H1 (cell line): Measurements from ENCODE around the gene TDRD3.

Experiments
- CTCF ChIP-seq, 3 experiments: IDR thresholded peaks; 1 replicate in 2 of 3; 2 replicates in 1 of 3; pipeline versions ENCODE4 v1.5.1 to v1.6.1; 2011; ENCODE audit warnings: low read length in 3 of 3, mild to moderate bottlenecking in 3 of 3, inconsistent platforms in 2 of 3, low read depth in 1 of 3, moderate library complexity in 1 of 3; ENCODE audit not compliant: insufficient read depth in 1 of 3; ENCODE audit errors: control extremely low read depth in 1 of 3
- PHF8 ChIP-seq: fragments of 200-600 bp; sonication (generic); conservative IDR thresholded peaks from 2 replicates; pipeline ENCODE4 v1.7.1; 2012; ENCODE audit warnings: low read depth, mild to moderate bottlenecking, inconsistent platforms, low read length, moderate library complexity
- TAF1 ChIP-seq: IDR thresholded peaks from 2 replicates; pipeline ENCODE4 v1.6.1; 2011; ENCODE audit warnings: mild to moderate bottlenecking, low read depth, low read length

DNA sequence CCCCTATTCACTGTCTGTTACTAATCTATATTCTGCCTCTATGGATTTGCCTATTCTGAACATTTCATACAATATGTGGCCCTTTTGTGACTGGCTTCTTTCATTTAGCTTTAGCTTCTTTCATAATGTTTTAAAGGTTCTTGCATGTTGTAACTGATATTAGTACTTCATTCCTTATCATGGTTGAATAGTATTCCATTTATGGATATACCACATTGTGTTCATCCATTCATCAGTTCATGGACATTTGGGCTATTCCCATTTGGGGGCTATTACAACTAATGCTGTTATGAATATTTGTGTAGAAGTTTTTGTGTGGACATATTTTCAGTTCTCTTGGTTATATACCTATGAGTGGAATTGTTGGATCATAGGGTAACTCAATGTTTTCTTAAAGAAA is 44.4 kb upstream of the TDRD3 start:
- no peak for TF ChIP-seq PHF8
- no peak for TF ChIP-seq TAF1
- TF ChIP-seq CTCF (IDR thresholded peaks at IDR 0.05; ENCODE audit: control extremely low read depth in 1 of 3, insufficient read depth in 1 of 3, low read depth in 1 of 3, low read length in 3 of 3), result no peak
